Neural cell (in vitro differentiated cells): ENCODE results near the gene ACOXL.

Experiments
- CTCF ChIP-seq: fragments of 450-650 bp; IDR thresholded peaks from 2 replicates; pipeline ENCODE4 v1.5.1; 2014; ENCODE audit warnings: antibody characterized with exemption, mild to moderate bottlenecking, moderate library complexity; ENCODE audit not compliant: poor library complexity, severe bottlenecking
- EP300 ChIP-seq: fragments of 450-650 bp; conservative IDR thresholded peaks from 2 replicates; pipeline ENCODE4 v1.6.1; 2014; ENCODE audit warnings: antibody characterized with exemption, mild to moderate bottlenecking, moderate library complexity; ENCODE audit not compliant: poor library complexity, severe bottlenecking
- EZH2 ChIP-seq: fragments of 200-600, 300-800 bp; shearing (Covaris generic), sonication (generic); IDR thresholded peaks from 2 replicates; pipeline ENCODE4 v1.6.1; 2014; ENCODE audit warnings: antibody characterized with exemption, low read length, borderline replicate concordance, mild to moderate bottlenecking; ENCODE audit not compliant: insufficient read depth, poor library complexity, severe bottlenecking
- POLR2AphosphoS5 ChIP-seq: IDR thresholded peaks from 2 replicates; pipeline ENCODE4 v1.6.1; 2012
- REST ChIP-seq: IDR thresholded peaks from 2 replicates; pipeline ENCODE4 v1.6.1; 2012; ENCODE audit warnings: borderline replicate concordance

- TF ChIP-seq EP300 (no peak), EZH2 (no peak), POLR2AphosphoS5 (no peak), CTCF (no peak), REST (no peak)
Measured at GRCh38 chr2:110874453-110875383, 142.3 kb downstream of the ACOXL start.
